ENCODE results near the gene DCN. TPM values are rescaled to one million over a fixed set of nuclear protein-coding genes. Genes with fewer than 3 reads are reported as not detected.

DCN gene
- total RNA-seq, 1 experiment from 2014 or later: 2.0 TPM

- TF ChIP-seq MAX (CRISPR knock-in tag; IDR thresholded peaks at IDR 0.05) (no peak), ETV6 (CRISPR knock-in tag; IDR thresholded peaks at IDR 0.05) (no peak)
These were observed 5.7 kb downstream of the DCN start (continued) for GRCh38 chr12:91176915-91177314.

- Mint-ChIP-seq H3K27ac (no peak overlapping the region), H3K36me3 (no peaks in the 10 kb centered on the region), H3K4me3 (no peak overlapping the region), H3K9me3 (no peaks in the 10 kb centered on the region), H3K27me3 (ENCODE audit: low read depth) (no peaks in the 10 kb centered on the region), H3K4me1 (peaks cover 3% of the 10 kb centered on the region; the same call in 1 of the 2 replicates)
- ChIA-PET POLR2A (no interaction called here), CTCF (interaction anchor here (1.1 to 2.7 kb wide), 3 partner anchors 150 to 180 kb away, joined by 3 to 11 read pairs (median 3); no protein-coding TSS in a partner anchor)
- no peak for ATAC-seq
- TF ChIP-seq ZNF532 (CRISPR knock-in tag; IDR thresholded peaks at IDR 0.05; ENCODE audit: borderline replicate concordance) (no peak), GRHL2 (CRISPR knock-in tag; IDR thresholded peaks at IDR 0.05; ENCODE audit: insufficient replicate concordance, severe bottlenecking) (no peak), STAT6 (CRISPR knock-in tag; conservative IDR thresholded peaks at IDR 0.05; ENCODE audit: low read depth) (no peak), CTCF (IDR thresholded peaks at IDR 0.05) (no peak), RORB (CRISPR knock-in tag; IDR thresholded peaks at IDR 0.05) (no peak)
- DNase-seq (ENCODE audit: low spot score): no peak
These were observed 6.3 kb downstream of the DCN start for GRCh38 chr12:91176358-91176757.

- Mint-ChIP-seq H3K4me3 (no peak overlapping the region), H3K9me3 (no peaks in the 10 kb centered on the region), H3K36me3 (no peaks in the 10 kb centered on the region), H3K27me3 (ENCODE audit: low read depth) (no peaks in the 10 kb centered on the region), H3K27ac (no peak overlapping the region), H3K4me1 (peaks cover 1% of the 10 kb centered on the region; the same call in 1 of the 2 replicates)
- ATAC-seq (no peak), DNase-seq (ENCODE audit: low spot score) (no peak)
- CTCF ChIA-PET: no interaction called here
- POLR2A ChIA-PET: no interaction called here
- TF ChIP-seq ATF2 (CRISPR knock-in tag; IDR thresholded peaks at IDR 0.05; ENCODE audit: borderline replicate concordance, low read depth) (no peak), EMX1 (CRISPR knock-in tag; IDR thresholded peaks at IDR 0.05) (no peak), IRF1 (CRISPR knock-in tag; IDR thresholded peaks at IDR 0.05) (no peak)
These were observed 9.5 kb downstream of the DCN start for GRCh38 chr12:91173124-91173523.

Measured in WTC11 (cell line).